Activated CD4-positive, alpha-beta T cell treated with anti-CD3 and anti-CD28 coated beads for 24 hours (primary cell): ENCODE measurements around the gene SPACA9.

Experiments
- DNase-seq, 2 donors: peaks; one replicate each; pipeline ENCODE4 v3.0.0-alpha.2; 2020; ENCODE audit warnings: low read depth in 2 of 2

The SPACA9 gene

DNA sequence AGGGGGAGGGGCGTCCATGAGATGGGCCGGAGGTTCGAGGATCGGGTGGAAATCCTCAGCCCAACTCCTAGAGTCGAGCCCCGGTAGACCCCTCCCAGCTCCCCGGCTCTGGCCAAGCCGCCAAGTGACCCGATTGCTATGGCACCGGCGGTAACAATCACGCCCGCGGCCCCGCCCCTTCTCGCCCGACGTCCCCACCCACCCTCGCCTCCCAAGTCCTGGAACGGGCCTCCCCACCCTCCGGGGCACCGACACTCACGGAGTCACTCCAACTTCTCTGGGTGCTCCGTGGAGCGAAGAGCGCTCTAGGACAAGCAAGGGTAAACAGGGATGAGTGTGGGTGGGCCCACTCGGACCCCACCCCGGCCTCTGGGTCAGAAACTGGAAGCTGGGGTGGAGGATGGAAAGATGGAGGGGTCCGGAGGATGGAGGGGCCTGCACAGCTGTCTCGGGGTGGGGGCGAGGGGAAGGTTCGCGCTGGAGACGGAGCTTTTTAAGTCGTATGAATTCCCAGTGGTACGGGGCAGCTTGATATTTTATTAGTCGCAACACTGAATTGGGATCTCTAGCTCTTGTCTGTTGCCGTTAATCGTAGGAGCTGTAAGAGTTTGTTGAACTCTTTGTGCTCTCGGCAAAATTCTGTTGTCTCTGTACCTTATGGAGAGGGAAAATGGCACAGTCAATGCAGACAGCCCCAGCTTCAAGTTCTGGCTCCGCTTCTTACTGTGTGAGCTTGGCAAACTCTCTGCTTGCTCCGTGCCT, at the start of gene SPACA9:
TSS of gene SPACA9 (plus strand) at position 204 of the 762 bp plus-strand sequence. CDS start 5,050 bp downstream, outside the sequence.
- peak in 1 of 2 donors; percentile 15 for DNase-seq

DNA sequence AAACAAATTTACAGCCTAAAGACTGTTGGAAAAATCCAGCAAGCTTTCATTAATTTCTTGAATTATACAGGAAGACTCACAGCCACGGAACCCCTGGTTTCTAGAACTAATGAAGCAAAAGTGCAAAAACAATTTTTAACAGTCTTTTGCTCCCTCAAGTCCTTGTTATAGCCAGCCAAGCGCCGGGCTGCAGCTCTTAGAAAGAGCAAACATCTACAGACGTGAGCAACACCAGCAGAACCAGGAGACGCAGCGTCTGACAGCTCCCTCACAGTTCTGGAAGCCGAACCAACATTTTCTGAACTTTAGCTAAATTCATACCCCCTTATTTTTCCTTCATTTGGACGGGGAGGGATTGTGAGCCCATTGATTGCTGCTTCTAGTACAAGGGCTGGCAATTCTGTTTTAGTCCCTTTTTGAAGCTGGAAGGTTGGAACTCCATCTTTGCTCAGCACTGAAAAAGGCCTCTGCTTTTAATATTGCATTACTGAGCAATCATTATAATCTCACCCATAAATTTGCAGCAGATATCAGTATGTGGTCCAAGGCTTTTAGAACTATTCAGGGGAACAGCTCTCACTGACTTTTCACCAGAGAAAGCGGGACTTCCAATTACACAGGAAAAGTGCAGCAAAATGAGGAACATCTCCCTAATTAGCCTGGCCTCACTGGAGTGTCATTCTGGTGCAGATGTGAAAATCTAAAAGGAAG, 46.4 kb upstream of the SPACA9 start:
- DNase-seq, result no peak

DNA sequence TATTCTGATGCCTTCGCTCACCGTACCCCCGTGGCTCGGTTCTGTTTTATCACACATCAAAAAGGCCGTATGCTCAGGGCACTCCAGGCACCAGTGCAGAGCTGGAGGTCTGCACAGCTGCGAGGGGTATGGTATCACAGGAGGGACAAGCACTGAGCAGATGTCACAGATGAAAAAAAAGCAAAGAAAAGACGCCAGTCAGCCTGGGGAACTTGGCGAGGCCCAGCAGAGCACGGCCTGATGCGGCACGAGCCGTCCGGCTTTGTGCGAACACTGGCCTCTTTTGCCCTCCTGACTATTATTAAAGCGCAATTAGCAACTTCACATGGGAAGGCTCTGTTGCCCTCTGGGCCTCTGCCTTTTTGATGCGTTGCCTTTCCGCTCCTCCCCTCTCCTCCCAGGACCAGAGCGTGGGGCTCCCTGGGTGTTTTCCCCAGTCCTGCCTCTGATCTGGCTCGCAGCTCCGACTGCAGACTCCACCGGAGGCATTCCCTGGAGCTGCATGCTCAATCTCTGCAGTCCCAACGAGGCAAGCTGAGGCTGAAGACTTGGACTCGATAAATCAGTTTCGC, 45.1 kb upstream of the SPACA9 start:
- DNase-seq, result no peak

DNA sequence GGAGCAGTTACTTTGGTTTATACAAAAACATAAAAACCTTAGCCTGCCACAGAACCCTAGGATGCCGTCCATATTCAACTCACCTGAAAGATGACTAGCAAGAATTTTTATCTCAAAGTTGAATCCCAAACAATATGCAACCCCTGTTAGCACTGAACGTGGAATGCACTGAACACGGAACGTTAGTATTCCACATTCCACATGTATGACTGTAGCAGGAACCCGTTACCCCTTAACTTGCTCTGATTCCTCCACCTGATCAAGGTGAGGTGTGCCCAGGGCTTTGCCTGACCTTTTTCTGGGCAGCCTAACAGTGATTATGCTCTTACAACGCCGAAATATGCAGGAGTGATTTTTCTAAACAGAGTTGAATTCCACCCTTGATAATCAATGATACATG, 44.4 kb upstream of the SPACA9 start:
- no peak for DNase-seq

DNA sequence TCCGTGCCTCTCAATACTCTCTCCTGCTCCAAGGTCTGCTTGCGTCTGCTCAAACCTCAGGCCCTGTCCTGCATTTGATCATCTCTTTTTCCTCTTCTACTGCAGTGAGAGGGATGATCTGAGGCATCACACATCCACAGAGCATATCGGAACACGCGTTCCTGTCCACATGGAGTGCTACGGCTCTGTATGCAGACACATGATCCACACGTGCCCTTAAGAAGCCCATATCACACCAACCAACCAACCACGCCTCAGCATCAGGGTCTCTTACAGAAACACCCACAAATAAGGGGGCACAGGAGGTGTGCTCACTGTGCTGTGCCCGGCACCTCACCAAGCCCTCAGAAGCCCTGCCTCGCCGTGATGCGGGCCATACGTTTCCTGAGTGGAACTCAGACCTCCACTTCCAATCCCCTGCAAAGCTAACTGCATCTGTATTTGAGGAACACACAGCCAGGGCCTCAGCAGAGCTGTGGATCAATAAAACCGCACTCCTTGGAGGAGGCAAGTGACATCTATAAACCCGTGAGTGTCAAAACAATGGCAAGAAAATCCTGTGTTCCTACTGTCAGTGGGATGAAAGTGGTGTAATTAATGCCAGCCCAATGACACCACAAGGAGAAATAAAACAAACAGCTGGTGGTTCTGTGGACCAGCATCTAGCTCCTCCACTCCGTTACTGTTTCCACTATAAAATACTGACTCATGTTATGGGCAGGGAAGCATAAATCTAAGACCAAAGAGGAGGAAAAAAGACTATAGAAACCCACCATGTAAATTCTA, 41.0 kb upstream of the SPACA9 start:
- DNase-seq, result no peak

DNA sequence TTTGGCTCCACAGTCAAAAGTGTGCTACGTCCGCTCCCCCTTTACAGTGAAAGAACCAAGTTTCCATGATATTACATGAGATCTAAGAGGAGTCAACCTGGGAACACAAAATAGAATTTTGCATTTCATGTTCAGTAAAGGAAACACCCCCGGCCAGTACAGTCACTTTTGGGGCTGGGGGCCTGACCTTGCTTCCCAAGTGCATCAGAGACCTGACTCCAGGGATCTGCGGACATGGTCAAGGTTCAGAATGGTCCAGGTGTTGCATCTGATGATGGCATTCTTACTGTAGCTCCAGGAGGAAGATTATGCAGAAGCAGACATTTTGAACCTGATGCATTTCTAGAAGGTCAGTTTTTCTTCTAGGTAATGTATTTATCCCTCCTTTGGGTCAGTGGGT, 40.4 kb upstream of the SPACA9 start:
- DNase-seq, result no peak

DNA sequence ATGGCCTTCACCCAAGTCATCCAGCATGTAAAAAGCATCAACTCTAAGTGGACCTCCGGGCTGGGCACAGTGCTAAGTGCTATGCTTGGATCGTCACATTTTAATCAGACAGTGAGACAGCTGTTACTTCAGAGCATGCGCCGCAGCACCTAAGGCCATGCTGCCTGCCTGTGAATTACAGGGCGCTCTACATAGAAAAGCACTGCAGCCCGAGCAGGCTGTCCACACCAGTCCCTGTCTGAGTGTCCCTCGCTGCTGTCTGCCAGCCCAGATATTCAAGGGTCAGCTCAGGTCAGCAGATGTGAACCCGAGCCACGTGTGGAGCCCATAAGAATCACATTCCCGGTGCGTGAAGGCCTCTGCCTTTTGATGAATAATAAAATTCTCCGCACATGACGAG, 37.7 kb upstream of the SPACA9 start:
- DNase-seq, result no peak

DNA sequence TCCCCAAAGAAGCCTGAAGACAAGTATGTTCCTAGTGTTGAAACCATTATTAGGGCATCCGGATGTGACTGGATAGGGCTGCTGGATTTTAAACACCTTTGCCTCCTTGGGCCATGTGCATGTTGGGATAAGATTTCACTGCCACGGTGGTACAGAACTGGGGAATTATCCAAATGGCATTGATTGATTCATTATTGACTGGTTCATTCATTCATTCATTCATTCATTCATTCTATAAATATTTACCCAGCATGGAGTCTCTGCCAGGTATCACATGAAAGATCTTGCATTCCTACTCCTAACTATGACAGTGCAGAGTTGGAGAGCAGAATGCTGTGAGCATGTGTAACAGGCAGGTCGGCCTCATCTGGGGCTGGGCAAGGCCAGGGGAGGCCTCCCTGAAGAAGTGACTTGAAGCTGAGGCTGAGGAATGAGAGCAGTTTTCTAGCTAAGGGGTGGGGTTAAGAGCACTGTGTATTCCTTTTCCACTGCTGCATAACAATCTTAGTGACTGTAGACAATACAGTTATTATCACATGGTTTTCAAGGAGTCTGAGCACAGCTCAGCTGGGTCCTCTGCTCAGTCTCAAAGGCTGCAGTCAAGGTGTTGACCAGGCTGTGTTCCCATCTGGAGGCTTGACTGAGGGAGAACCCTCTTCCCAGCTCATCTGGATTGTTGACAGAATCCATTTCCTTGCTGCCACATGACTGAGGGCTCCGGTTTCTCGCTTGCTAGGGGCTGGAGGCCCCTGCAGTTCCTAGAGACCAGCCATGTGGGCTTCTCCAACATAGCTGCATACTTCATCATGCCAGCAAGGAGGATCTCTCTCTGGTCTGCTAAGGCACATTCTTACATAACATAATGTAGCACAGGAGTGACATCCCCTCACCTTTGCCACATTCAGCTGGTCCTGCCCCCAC, 36.3 kb upstream of the SPACA9 start:
- DNase-seq, result no peak

DNA sequence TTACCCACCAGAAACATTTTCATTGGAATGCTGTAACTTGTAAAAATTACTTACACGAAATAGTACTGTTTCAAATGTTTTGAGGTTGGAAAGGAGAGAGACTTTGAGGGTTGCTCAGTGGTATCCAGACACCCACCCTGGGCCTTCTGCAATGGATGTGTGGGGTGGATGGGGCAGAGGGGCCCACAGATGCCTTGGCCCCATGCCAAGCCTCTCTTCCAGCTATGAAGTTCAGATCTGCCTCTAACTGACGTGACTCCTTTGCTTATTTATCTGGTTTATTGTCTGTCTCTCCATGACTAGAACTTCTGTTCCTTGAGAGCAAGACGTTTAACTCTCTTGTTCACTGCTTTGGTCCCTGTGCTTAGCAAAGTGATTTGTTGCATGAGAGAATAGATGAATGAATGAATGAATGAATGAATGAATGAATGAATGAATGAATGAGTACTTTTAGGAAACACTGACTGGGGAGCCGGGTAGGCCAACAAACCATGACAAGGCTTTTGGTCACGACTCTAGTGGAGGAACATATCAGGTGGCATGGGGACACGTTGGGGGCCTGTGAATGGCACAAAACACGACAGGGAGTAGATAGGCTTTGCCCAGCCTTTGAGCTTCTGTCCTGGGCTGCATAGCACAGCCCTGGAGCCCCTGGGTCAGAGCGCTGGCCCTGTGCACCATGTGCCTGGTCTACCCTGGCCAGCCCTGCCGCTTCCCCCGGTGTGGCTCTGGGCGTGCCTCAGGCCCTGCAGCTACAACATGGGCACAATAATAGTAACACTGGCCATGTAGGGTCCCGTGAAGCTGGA, 32.4 kb upstream of the SPACA9 start:
- DNase-seq, result no peak

DNA sequence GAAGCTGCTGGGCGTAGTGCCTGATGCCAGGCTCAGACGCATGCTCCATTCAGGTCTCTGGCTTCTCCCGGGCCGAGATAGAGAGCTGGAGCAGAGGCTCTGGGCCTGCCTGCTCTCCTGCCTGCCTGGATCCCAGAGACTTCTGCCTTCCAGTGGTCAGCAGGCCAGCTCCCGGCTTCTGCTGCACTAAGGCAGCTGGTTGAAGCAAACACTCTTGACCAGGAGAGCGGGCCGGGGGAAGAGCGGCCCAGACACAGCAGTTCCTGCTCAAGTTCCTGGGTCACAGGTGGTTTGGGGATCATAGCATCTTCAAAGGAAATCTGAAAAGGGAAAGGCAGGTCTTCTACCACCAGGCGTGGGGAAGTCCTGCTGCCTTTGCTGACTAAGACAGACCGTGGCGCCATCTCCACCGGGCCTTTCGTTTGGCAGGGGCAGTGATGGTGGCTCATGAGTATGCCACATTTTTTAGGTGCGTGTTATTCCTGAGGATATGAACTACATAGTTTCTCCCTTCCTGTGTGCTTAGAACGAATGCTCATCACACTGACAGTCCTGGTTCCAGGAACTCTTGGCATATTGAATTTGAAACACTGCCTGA, 31.7 kb upstream of the SPACA9 start:
- DNase-seq, result no peak

DNA sequence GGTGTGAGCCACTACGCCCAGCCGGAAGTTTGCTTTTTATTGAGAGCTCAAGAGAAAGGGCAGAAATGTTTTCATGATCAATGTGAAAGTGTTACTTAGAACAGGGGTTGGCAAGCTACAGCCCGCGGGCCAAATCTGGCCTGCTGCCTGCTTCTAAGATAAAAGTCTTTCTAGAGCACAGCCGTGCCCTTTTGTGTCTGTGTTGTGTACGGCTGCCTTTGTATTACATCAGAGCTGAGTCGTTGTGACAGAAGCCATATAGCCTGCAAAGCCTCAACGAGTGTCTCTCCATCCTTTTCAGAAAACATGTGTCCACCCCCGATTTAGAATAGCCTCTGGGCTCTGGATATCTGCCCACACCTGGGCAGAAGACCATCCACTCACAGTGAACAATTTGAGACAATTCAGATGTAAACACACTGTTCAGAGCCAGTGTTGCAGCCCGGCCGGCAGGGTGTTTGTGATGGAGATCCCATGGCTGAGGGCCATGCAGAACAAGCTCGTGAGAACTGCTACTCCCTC, 29.5 kb upstream of the SPACA9 start:
- no peak for DNase-seq

DNA sequence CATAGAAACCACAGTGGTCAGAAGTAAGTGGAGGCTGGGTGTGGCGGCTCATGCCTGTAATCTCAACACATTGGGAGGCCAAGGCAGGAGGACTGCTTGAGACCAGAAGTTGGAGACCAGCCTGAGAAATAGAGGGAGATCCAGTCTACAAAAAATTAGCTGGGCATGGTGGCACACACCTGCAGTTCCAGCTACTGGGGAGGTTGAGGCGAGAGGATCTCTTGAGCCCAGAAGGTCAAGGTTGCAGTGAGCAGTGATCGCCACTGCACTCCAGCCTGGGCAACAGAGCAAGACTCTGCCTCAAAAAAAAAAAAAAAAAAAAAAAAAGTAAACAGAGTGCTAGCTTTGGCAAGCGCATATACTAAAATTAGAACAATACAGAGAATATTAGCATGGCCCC, 25.2 kb upstream of the SPACA9 start:
- DNase-seq, result no peak

DNA sequence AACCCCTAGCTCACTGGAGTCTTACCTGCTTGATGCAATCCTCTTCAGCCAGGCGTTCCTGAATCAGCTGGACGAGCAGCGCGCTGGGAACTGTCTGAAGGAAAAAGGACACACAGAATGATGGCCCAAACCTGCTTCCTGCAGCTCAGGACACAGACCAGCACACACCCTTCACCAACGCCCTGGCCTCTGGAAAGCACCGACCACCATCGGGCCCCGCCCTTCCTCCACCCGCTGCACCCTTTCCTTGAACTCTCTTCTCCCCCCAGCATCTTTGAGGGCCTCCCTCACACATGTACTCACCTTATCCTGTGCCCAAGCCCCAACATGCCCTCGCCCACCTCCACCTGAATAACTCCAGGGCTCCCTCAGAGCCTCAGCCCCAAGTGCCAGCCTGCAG, 23.9 kb upstream of the SPACA9 start:
- DNase-seq, result no peak

DNA sequence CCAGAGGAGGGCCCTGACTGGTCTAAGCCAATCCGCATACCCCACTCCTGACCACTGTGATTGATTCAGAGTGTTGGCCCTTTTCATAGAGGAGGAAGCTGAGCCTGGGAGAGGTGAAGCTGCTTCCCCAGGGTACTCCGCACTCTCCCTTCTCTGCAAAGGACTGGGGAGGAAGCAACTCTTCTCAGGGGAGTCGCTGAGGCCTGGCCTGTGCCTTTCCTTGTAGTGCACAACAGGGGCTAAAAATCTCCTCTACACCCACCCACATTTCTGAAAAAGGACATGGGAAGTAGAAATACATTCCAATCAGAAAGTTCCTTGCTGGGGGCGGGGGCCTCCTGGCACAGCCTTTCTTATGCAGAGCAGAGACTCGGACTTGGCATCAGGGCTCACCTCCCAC, 22.8 kb upstream of the SPACA9 start:
- no peak for DNase-seq

DNA sequence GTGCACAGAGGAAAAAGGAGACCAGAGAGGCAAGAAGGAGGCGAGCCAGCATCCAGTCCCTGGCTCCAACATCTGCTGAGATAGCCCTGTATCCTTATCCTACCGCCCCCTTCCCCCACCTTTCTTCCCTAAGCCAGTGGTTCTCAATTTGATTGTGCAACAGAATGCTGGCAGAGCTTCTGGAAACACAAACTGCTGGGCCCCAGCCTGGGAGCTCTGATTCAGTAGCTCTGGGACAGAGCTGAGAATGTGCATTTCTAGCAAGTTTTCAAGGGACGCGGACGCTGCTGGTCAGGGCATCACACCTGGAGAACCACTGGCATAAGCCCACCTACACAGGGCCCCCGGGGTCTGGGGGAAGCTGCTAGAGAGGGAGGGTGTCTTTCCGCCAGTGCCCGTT, 21.7 kb upstream of the SPACA9 start:
- DNase-seq, result no peak

DNA sequence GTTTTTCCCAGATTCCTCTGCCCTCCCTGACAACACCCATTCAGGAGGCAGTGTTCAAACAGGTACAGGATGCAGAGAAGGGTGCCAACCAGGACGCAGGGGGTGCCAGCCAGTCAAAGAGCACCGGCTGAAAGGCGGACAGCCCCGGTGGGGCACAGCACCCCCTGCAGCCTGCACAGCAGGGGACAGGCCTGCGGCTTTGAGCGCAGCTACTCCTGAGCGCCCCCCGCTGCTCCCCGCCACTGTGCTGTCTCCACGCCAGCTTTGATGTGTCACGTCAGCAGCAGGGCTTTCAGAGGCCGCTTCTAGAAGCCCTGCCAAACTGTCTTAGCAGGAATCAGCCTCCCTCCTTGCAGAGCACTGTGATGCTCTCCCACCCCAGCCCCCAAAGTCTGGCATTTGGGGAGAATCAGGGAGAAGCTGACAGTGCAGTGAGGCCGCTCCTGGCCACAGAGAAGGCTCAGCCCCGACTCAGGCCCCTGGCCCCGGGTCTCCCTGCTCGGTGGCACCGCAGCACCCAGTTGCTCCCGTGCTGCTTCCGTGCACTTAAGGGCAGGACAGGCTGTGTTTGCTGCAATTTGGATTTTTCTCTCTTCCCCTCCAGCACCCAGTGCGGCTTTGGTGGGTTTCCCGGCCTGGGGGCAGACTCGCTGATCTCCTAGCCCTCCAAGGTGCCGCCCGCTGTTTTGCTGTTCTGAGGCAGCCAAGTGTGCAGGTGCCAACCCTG, 20.9 kb upstream of the SPACA9 start:
- no peak for DNase-seq

DNA sequence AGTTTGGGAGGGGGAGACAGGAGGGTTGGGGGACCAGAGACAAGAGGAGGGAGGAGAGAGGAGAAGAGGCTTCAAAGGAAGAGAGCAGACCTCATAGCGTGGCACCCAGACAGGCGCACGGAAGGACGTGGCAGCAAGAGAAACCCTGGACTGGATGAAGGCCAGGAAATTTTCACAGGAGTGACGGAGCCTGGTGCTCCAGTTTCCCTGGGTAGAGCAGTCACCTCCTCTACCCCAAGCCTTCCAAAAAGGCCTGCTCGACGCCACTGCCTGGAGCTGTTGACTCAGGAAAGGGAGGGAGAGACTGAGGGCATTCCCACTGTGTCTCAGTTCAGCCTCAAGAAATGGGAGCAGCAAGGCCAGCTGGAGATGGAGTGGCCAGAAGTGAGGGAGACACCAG, 19.9 kb upstream of the SPACA9 start:
- DNase-seq, result no peak

DNA sequence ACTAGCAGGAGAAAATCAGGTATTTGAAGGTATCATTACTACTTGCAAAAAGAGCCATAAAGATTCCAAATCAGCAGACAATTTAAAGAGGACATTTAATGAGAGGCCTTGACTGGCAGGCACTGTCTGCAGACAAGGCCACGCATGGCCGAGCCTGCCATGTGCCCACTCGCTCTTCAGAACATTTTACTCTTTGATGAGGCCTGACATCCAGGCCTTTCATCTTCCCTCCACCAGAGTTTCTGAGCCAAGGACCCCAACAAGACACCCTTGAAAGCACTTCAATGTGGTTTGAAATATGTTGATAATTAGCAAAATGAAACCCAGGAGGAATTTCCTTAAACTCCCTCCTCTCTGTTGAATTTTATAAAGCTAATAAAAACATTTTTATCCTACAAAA, 17.0 kb upstream of the SPACA9 start:
- no peak for DNase-seq

DNA sequence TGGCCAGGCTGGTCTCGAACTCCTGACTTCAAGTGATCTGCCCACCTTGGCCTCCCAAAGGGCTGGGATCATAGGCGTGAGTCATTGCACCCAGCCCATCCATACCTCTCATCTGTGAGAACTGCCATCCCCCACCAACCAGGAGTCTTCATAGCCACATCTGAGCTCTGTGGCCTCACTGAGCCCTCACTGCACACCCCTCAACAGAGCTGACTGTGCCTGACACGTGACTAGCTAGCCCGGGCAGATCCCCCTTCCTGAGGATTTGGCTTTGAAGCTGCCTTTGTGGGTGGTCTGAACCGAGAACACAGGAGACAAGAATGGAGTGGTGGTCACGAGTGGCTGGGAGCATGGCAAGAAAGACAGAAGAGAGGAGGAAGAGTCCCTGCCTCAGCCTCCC, 16.2 kb upstream of the SPACA9 start:
- DNase-seq, result no peak
